ENCODE data around the gene GATAD2B.

GATAD2B gene

GRCh38 chr1:153827168-153827964 lies 95.4 kb downstream of the GATAD2B start:
- DNase-seq, result no peak

GRCh38 chr1:153818876-153819275 lies 103.9 kb downstream of the GATAD2B start:
- no peak for DNase-seq

DNA sequence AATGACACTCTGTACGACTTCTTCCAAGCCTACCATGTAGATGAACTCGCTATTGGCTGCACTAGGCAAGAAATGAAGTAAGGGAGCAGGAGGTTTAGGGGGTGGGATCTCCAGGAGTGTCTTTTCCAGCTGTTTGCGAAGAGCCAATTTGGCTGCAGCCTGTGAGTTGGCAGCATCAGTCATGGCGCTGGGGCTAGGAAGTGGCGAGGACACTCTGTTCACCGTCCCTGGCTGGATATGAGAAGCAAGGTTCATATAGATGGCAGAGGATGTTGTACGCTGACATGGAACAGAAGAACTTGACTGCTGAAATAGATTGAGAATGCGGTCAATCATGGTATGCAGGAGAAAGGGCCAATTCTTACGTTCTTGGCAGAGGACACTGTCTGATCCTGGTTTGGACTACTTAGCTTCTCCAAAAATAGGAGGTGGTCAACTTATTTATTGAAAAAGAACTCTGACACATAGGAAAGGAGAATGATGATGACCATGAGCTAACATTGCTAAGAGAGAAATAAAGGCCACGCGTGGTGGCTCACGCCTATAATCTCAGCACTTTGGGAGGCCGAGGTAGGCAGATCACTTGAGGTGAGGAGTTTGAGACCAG lies 106.4 kb downstream of the GATAD2B start:
- no peak for DNase-seq

GRCh38 chr1:153805886-153806719 lies 116.7 kb downstream of the GATAD2B start:
- no peak for DNase-seq

- no peak for DNase-seq
Observed at GRCh38 chr1:153805042-153805745, 117.6 kb downstream of the GATAD2B start.

DNA sequence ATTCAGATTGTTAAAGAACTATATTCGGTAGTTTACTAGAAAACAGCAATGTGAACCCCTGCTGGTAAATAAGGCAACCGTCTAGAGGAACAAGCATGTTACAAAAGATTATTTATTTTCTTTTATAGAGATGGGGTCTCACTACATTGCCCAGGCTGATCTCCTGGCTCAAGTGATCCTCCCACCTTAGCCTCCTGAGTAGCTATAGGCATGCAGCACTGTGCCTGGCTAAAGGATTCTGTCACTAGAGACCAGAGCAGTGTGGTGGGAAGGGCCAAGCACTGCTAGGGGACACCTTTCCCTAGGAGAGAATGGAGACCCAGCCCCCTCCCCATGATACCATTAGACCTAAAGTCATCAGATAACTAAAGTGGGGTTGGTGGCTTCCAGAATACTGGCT lies 118.7 kb downstream of the GATAD2B start:
- DNase-seq, result no peak

DNA sequence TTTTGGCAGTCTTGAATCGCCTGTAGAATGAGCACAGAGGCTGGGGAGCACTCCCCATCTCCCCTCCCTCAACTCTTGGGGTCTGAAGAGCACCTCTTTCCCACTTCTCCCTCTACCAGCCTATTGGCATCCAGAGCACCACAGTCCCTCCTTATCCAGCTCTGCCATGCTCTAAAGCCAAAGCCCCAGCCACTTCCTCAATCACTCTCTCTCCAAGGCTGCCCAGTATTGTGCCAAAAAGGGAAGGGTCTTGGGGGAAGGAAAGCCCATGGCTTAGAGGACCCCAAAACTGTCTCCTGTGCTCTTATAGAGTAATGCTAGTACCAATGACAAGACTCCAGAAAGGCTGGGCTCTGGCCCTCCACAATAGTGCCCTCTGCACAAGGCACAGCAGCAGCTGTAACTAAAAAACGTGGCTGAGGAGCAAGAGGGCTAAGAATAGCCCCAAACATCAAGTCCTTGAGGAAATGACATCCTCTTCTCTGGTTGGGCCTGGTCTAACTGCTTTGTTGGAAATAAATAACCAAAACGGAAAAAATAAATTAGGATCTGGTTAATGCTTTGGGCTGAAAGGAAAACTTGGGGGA lies 119.2 kb downstream of the GATAD2B start:
- DNase-seq, result no peak

DNA sequence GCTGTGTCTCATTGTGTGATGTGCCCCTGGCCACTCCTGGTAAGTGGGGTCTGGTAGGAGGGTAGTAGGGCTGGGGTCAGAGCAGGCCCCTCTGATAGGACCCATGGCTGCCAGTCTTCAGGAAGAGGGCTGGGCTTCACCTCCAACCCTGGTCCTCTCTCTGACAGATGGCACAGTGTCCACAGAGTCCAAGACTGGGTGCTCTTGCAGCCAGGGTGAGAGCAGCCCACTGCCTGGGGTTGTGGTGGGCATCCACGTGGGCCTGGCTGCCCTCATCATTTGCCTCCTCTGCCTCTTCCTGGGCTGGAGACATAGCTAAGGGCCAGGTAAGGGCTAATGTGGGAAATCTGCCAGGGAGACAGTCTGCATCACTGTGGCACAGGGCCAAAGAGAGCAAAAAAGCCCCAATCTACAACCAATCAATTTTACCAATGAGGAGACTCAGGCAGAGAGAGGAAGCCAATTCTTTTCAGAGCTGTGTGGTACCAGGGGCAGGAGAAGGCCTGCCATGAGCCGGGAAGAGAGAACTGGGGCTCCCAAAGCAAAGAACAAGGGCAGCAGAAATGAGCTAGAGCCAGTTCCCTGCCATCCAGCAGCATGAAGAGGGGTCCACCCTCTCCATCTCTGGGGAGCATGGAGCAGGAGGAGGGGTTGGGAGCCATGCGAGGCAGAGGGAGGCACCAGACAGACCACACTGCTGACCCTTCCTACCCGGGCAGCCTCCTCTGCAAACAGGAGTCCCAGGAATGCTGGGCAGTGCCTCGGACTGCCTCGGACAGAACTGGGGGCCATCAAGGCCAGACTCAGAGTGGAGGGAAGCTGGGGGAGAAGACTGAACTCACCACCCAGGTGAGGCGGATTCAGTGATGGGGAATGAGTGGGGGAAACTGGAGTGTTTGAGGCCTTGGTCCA lies 120.7 kb downstream of the GATAD2B start:
- no peak for DNase-seq

GRCh38 chr1:153801028-153801625 lies 121.6 kb downstream of the GATAD2B start:
- DNase-seq, result no peak

GRCh38 chr1:153800516-153800915 lies 122.3 kb downstream of the GATAD2B start:
- no peak for DNase-seq

DNA sequence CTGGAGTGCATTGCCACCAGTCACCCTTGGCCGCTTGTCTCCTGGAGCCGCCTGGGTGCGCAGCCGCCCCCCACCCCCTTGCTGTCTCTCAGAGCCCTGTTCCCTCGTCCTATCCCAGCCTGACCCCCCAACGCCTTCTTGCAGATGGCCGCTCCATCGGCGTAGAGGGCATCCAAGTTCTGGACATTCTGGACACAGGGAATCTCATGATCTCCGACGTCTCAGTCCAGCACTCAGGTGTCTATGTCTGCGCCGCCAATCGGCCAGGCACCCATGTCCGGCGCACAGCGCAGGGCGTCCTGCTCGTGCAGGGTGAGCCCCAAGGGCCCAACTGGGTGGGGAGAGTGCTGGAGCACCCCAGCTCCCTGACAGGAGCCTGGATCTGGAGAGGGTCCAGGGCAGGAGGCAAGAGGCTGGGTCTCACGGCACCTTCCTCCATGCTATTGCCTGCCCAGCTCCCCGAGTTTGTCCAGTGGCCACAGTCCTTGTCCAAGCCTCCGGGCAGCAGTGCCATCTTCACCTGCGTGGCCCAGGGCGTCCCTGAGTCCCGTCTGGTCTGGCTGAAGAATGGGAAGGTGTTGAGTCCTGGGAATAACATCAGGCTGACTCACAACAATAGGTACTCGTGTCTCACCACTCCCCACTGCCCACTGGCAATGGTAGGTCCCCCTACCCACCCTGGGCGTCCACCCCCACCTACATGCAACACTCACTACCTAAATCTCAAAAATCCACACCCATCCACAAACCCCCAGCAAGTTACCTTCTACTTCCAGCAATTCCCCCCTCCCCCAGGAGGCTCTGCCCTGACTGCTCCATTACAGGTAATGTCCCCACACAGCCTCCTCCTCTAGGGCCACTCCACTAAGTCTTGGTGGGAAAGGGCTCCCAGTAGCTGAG lies 123.0 kb downstream of the GATAD2B start:
- no peak for DNase-seq

DNA sequence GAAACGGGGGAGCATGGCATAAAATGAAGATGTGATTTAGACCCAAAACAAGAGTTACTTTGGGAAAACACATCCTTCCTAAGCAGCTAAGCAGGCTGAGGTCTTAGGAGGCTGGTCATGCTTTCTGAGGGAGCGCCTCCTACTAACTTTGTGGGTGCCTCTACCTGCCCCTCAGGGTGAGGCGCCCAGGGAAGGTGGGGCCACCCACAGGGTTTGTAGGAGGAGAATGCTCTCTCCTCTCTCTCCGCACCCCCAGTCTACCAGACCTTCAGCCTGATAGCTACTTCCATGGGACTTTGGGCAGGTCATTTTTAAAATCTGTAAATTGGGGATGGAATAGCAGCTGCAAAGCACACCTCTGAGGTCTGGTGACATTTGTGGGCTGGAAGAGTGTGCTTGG lies 123.8 kb downstream of the GATAD2B start:
- DNase-seq, result no peak

DNA sequence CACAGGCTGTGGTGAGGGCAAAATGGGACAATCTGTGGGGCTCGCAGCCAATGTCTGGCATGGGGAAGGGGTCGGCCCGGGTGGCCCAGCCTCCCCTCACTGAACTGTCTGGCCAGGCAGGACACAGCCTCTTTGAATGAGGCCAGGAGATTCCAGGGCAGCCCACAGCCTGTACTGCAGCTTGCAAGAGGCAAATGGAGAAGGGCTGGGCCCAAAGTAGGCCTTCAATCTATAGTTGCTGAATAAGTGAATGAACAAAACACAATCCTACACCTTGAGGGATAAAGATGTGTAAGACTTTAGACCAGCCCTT lies 124.3 kb downstream of the GATAD2B start:
- no peak for DNase-seq

- peak; percentile 66 for DNase-seq
Observed at GRCh38 chr1:153796786-153797659, 125.7 kb downstream of the GATAD2B start.

DNA sequence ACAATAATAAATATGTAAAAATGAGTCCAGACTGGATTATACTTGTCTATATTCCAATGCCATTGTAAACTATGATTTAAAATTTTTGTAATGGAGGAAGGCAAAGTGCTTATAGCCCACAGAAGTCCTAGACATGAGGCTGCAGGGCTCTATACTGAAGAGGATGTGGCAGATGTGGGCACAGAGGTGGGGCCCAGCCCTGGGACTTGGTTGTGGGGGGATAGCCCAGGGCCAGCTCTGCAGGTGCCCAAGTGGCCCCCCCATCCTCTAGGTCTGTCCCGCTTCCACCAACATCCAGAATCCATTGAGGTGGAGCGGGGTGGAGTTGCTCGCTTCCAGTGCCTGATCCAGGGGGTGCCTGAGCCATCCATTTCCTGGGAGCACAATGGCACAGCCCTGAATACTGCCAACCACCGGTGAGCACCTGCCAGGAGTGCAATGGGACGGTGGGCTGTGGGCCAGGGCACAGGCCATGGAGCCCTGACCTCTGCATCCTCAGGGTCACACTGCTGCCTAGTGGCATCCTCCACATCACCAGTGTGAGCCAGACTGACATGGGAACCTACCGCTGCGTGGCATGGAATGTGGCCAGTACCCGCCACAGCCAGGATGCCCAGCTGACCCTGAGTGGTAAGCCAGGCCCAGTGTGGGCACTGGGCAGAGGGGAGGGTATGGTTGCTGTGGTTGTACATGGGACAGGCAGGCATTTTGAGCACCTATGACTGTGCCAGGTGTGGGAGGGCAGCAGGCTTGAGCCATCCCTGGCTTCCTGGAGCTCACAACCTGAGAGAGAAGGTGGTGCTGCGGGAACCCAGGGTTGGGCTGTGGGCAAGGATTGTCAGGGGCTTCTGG lies 126.6 kb downstream of the GATAD2B start:
- DNase-seq, result no peak

GRCh38 chr1:153795330-153795837 lies 127.4 kb downstream of the GATAD2B start:
- DNase-seq, result no peak

- DNase-seq, result no peak
Observed at GRCh38 chr1:153794624-153795329, 128.0 kb downstream of the GATAD2B start.

Data from COR-L47 (cell line).